Naive thymus-derived CD4-positive, alpha-beta T cell (primary cell): ENCODE results near the gene RASGRF1. TPM values are rescaled to one million over a fixed set of nuclear protein-coding genes. Genes with fewer than 3 reads are reported as not detected.

Experiments used
- ATAC-seq: fragments of 150-1000 bp; cut with Tn5 transposase; 2 replicates; pipeline ENCODE4 v1.10.0; 2021; ENCODE audit warnings: mild to moderate bottlenecking, moderate library complexity
- CTCF ChIA-PET: fragments of 350-600 bp; sonication (Branson Sonifier 250); formaldehyde crosslinking; loops from one replicate; lab custom pipeline; 2021; ENCODE audit warnings: antibody characterized with exemption; lab: Charles Lee
- POLR2A ChIA-PET: fragments of 350-600 bp; sonication (Branson Sonifier 250); formaldehyde crosslinking; loops from one replicate; lab custom pipeline; 2021; ENCODE audit warnings: antibody characterized with exemption, inconsistent platforms; lab: Charles Lee
- DNase-seq, 9 donors: peaks; one replicate each; pipeline versions ENCODE4 v3.0.0 to v3.0.0-alpha.2; 2020 to 2022; ENCODE audit warnings: mixed read lengths in 1 of 9
- H3K27ac ChIP-seq: one replicate; pipeline ENCODE4 v1.7.0; 2013; ENCODE audit warnings: mild to moderate bottlenecking, low read depth, low read length, moderate library complexity
- H3K27me3 ChIP-seq, 2 donors: one replicate each; pipeline ENCODE4 v1.7.0; 2013; ENCODE audit warnings: low read length in 2 of 2, mild to moderate bottlenecking in 2 of 2, moderate library complexity in 2 of 2; ENCODE audit not compliant: control insufficient read depth in 2 of 2, insufficient read depth in 2 of 2
- H3K36me3 ChIP-seq, 3 experiments: 1 replicate in 2 of 3; 2 replicates in 1 of 3; pipeline ENCODE4 v1.7.0; 2013; ENCODE audit warnings: low read length in 3 of 3, mild to moderate bottlenecking in 3 of 3, moderate library complexity in 1 of 3; ENCODE audit not compliant: insufficient read depth in 3 of 3, control insufficient read depth in 2 of 3
- H3K4me1 ChIP-seq, 2 donors: one replicate each; pipeline ENCODE4 v1.7.0; 2013; ENCODE audit warnings: low read length in 2 of 2, mild to moderate bottlenecking in 2 of 2, moderate library complexity in 1 of 2; ENCODE audit not compliant: control insufficient read depth in 2 of 2, insufficient read depth in 2 of 2
- H3K4me3 ChIP-seq: 2 replicates; pipeline ENCODE4 v1.7.0; 2013; ENCODE audit warnings: mild to moderate bottlenecking, low read length
- H3K9me3 ChIP-seq, 3 experiments: 1 replicate in 2 of 3; 2 replicates in 1 of 3; pipeline ENCODE4 v1.7.0; 2013; ENCODE audit warnings: low read length in 3 of 3; ENCODE audit not compliant: control insufficient read depth in 2 of 3
- H3K27ac Mint-ChIP-seq, 9 donors: one replicate each; pipeline ENCODE4 v1.8.0; 2020 to 2022; ENCODE audit warnings: mixed read lengths in 9 of 9, mild to moderate bottlenecking in 8 of 9, moderate library complexity in 5 of 9, inconsistent platforms in 2 of 9
- H3K27me3 Mint-ChIP-seq, 5 donors: one replicate each; pipeline ENCODE4 v1.8.0; 2021 to 2022; ENCODE audit warnings: mixed read lengths in 5 of 5, mild to moderate bottlenecking in 1 of 5
- H3K36me3 Mint-ChIP-seq, 5 donors: one replicate each; pipeline ENCODE4 v1.8.0; 2020 to 2022; ENCODE audit warnings: mixed read lengths in 5 of 5, mild to moderate bottlenecking in 3 of 5, inconsistent platforms in 1 of 5
- H3K4me1 Mint-ChIP-seq, 7 donors: one replicate each; pipeline ENCODE4 v1.8.0; 2020 to 2022; ENCODE audit warnings: mixed read lengths in 7 of 7, mild to moderate bottlenecking in 3 of 7, inconsistent platforms in 1 of 7
- H3K4me3 Mint-ChIP-seq, 10 donors: one replicate each; pipeline ENCODE4 v1.8.0; 2020 to 2022; ENCODE audit warnings: mild to moderate bottlenecking in 10 of 10, mixed read lengths in 10 of 10, moderate library complexity in 6 of 10, inconsistent platforms in 2 of 10
- H3K9me3 Mint-ChIP-seq, 11 donors: one replicate each; pipeline ENCODE4 v1.8.0; 2020 to 2022; ENCODE audit warnings: mixed read lengths in 11 of 11, mild to moderate bottlenecking in 4 of 11, inconsistent platforms in 1 of 11, moderate library complexity in 1 of 11
- intact Hi-C, 2 donors: fragments of 100-400 bp; cut with micrococcal nuclease; formaldehyde crosslinking; loops; one replicate each; pipeline ENCODE4 v1.15.1; 2023
- polyA plus RNA-seq, 2 donors: library from polyadenylated mRNA; unstranded; fragments of 300-500 nt; fragmentation: Illumina TruSeq; gene quantifications; one replicate each; pipeline ENCODE4 v1.2.3, GENCODE V29; 2021
- total RNA-seq, 6 experiments: library from RNA in 5 of 6; stranded (reverse) in 5 of 6; gene quantifications; 1 replicate in 5 of 6; 2 replicates in 1 of 6; pipeline ENCODE4 v1.2.3 and lab custom pipeline; 2021 to 2026

Gene RASGRF1
- total and polyA plus RNA-seq, 7 experiments from 2014 or later = 0.07 to 0.10 TPM; not detected in 5

DNA sequence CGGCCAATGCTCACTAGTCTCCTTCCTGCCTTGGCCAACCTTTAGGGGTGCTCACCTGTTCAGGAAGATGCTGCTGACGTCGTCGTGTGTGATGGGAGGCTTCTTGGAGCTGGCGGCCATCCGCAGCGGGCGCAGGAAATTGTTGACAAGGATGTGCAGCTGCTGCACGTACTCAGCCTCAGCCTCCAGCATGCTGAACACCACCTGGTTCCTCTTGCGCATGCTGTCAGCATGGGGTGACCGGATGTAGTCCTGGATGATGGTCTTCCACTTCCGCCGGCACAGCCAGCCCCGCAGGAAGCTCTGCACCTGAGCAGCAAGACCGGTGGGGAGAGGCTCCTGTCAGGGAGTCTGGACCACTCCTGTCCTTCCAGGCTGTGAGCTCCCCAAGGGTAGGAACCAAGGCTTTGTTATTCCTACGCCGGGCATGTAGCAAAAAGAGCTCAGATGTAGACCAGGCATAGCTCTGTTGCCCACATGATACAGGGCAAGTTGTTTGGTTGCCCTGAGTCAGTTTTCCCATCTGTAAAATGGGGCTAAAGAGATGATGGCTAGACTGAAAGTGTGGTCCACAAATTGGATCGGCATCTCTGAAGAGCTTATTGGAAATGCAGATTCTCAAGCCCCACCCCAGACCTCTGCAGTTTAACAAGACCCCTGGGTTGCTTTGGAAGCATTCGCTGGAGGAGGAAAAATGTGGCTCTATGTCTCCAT lies 43.7 kb downstream of the RASGRF1 start:
- ATAC-seq = no peak
- no peaks in the 10 kb centered on the region for H3K27me3 ChIP-seq
- H3K4me3 ChIP-seq = no peak overlapping the region
- intact Hi-C loops = no loop called here
- no peaks in the 10 kb centered on the region for H3K36me3 ChIP-seq
- ChIA-PET CTCF (no interaction called here), POLR2A (no interaction called here)
- no peak overlapping the region for H3K4me3 Mint-ChIP-seq
- H3K27ac ChIP-seq = no peak overlapping the region
- peaks cover 11 to 29% (median 17%) of the 10 kb centered on the region in 5 donors for H3K27me3 Mint-ChIP-seq
- no peaks in the 10 kb centered on the region for H3K4me1 ChIP-seq
- no peaks in the 10 kb centered on the region for H3K4me1 Mint-ChIP-seq
- H3K9me3 Mint-ChIP-seq = peaks cover 0 to 28% (median 14%) of the 10 kb centered on the region in 11 donors
- peaks cover 0 to 11% (median 6%) of the 10 kb centered on the region in 3 experiments for H3K9me3 ChIP-seq
- no peak for DNase-seq
- no peak overlapping the region for H3K27ac Mint-ChIP-seq
- H3K36me3 Mint-ChIP-seq = peaks cover 0 to 13% (median 0%) of the 10 kb centered on the region in 5 donors

DNA sequence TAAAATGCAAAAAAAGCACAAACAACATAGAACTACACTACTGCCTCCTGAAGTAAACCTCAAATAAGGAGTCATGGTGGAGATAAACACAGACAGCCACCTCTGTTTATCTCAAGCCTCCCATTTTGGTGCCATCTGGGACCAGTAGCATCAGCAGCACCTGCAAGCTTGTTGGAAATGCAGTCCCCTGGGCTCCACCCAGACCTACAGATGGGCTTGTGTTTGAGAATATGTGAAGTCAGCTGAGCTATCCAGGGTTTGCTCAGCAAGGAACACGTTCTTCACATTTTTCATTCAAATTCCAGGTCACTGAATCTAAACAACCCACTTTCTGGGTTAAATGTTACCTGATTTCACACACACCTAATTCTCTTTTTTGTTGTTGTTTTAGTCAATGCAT lies 45.5 kb downstream of the RASGRF1 start:
- H3K27ac Mint-ChIP-seq = no peak overlapping the region
- H3K27me3 ChIP-seq = no peaks in the 10 kb centered on the region
- no peak overlapping the region for H3K4me3 Mint-ChIP-seq
- no peak for ATAC-seq
- no peaks in the 10 kb centered on the region for H3K4me1 ChIP-seq
- CTCF ChIA-PET = no interaction called here
- intact Hi-C loops = no loop called here
- H3K36me3 Mint-ChIP-seq = peaks cover 0 to 13% (median 0%) of the 10 kb centered on the region in 5 donors
- no peak overlapping the region for H3K27ac ChIP-seq
- POLR2A ChIA-PET = no interaction called here
- H3K4me3 ChIP-seq = no peak overlapping the region
- H3K9me3 Mint-ChIP-seq = peaks cover 0 to 28% (median 14%) of the 10 kb centered on the region in 11 donors
- peaks cover 0 to 11% (median 6%) of the 10 kb centered on the region in 3 experiments for H3K9me3 ChIP-seq
- H3K27me3 Mint-ChIP-seq = peaks cover 18 to 44% (median 22%) of the 10 kb centered on the region in 5 donors
- no peak for DNase-seq
- H3K4me1 Mint-ChIP-seq = no peaks in the 10 kb centered on the region
- H3K36me3 ChIP-seq = no peaks in the 10 kb centered on the region

DNA sequence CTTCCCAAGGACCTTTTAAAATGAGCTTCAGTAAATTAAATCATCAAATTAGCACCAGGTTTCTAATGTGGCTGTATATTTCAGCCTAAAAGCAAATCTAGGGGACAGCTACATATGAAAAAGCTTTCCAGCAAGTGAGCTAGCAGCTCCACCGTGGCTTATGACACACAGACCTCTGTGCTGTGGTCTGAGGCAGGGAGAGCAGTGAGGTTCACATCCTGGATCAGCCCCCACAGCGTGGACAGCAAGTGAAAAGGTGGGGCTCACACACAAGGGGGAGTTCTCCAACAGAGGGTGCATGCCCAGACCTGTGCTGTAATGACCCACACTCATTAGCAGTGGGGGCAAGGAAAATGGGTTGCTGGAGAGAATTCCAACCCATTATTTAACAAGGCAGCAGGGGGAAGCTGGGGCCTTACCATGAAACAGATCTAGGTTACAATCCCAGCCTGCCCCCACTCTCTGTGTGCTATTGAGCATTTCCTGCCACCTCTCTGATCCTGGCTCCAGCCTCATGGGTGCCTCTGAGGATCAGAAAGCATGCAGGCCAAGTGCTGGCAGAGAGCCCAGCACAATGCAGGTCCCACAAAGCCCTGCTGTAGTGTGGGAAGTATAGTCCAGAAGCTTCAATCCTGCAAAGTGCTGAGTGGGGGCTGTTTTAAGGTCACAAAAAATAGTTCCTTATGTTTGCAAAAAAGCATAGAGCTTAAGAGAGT lies 48.2 kb downstream of the RASGRF1 start:
- Histone ChIP-seq H3K36me3 (no peaks in the 10 kb centered on the region), H3K4me1 (no peaks in the 10 kb centered on the region), H3K27ac (no peak overlapping the region), H3K9me3 (peaks cover 0 to 11% (median 6%) of the 10 kb centered on the region in 3 experiments), H3K4me3 (no peak overlapping the region), H3K27me3 (no peaks in the 10 kb centered on the region)
- DNase-seq (no peak), ATAC-seq (no peak)
- Mint-ChIP-seq H3K36me3 (peaks cover 0 to 13% (median 0%) of the 10 kb centered on the region in 5 donors), H3K27ac (no peak overlapping the region), H3K4me1 (no peaks in the 10 kb centered on the region), H3K9me3 (peaks cover 0 to 28% (median 14%) of the 10 kb centered on the region in 11 donors), H3K27me3 (peaks cover 20 to 42% (median 24%) of the 10 kb centered on the region in 5 donors), H3K4me3 (no peak overlapping the region)
- POLR2A ChIA-PET = no interaction called here
- CTCF ChIA-PET = no interaction called here
- intact Hi-C loops = no loop called here

DNA sequence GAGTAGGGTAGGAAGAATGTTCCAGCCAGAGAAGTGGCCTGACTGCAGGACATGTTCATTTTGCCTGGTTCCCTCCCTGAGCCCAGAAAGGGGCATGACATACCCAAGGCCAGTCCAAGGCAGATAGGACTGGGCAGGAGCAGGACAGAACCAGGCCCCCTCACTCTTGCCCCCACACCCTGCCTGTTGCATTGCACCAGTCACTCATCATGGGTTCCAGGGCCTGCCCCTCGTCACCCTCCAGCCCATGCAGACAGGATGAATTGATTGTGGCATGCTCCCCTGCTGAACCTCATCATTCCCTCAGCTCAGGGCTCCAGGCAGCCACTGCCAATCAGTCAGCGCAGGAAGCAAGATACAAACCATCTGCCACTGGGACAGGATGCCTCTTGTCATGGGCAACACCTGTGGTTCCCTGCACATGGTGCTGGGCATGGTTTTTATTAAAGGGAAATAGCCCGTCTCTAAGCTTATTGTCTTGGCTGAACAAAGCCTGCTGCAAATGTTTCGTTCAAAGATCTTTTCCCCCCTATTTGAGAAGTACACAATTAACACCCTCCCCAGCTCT lies 48.9 kb downstream of the RASGRF1 start:
- intact Hi-C loops = no loop called here
- ChIA-PET CTCF (no interaction called here), POLR2A (no interaction called here)
- no peaks in the 10 kb centered on the region for H3K4me1 ChIP-seq
- H3K9me3 ChIP-seq = peaks cover 0 to 11% (median 6%) of the 10 kb centered on the region in 3 experiments
- ATAC-seq (no peak), DNase-seq (no peak)
- Mint-ChIP-seq H3K9me3 (peaks cover 0 to 28% (median 14%) of the 10 kb centered on the region in 11 donors), H3K4me3 (no peak overlapping the region), H3K4me1 (no peaks in the 10 kb centered on the region), H3K27me3 (peaks cover 24 to 42% (median 26%) of the 10 kb centered on the region in 5 donors), H3K27ac (no peak overlapping the region), H3K36me3 (peaks cover 0 to 13% (median 0%) of the 10 kb centered on the region in 5 donors)
- H3K36me3 ChIP-seq = no peaks in the 10 kb centered on the region
- no peak overlapping the region for H3K4me3 ChIP-seq
- no peak overlapping the region for H3K27ac ChIP-seq
- H3K27me3 ChIP-seq = no peaks in the 10 kb centered on the region

DNA sequence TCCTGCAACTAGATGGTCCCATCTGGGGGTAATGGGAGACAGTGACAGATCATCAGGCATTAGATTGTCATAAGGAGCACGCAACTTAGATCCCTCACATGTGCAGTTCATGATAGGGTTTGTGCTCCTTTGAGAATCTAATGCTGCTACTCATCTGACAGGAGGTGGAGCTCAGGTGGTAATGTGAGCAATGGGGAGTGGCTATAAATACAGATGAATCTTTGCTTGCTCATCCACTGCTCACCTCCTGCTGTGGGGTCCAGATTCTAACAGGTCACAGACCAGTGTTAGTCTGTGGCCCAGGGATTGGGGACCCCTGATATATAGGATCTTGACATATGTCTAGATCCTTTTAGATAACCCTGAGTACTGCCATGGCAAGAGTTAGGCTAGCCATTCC lies 52.7 kb downstream of the RASGRF1 start:
- H3K27me3 Mint-ChIP-seq = peaks cover 12 to 43% (median 30%) of the 10 kb centered on the region in 5 donors
- H3K27ac ChIP-seq = no peak overlapping the region
- CTCF ChIA-PET = no interaction called here
- H3K4me1 Mint-ChIP-seq = peaks cover 0 to 1% (median 0%) of the 10 kb centered on the region in 7 donors
- H3K27ac Mint-ChIP-seq = no peak overlapping the region
- H3K36me3 Mint-ChIP-seq = peaks cover 0 to 5% (median 0%) of the 10 kb centered on the region in 5 donors
- DNase-seq = no peak
- H3K36me3 ChIP-seq = no peaks in the 10 kb centered on the region
- no peak overlapping the region for H3K4me3 ChIP-seq
- no peaks in the 10 kb centered on the region for H3K4me1 ChIP-seq
- intact Hi-C loops = no loop called here
- H3K27me3 ChIP-seq = no peaks in the 10 kb centered on the region
- POLR2A ChIA-PET = no interaction called here
- H3K9me3 ChIP-seq = peaks cover 0 to 2% (median 0%) of the 10 kb centered on the region in 3 experiments
- no peak for ATAC-seq
- peaks cover 0 to 8% (median under 1%) of the 10 kb centered on the region in 11 donors for H3K9me3 Mint-ChIP-seq
- no peak overlapping the region for H3K4me3 Mint-ChIP-seq

DNA sequence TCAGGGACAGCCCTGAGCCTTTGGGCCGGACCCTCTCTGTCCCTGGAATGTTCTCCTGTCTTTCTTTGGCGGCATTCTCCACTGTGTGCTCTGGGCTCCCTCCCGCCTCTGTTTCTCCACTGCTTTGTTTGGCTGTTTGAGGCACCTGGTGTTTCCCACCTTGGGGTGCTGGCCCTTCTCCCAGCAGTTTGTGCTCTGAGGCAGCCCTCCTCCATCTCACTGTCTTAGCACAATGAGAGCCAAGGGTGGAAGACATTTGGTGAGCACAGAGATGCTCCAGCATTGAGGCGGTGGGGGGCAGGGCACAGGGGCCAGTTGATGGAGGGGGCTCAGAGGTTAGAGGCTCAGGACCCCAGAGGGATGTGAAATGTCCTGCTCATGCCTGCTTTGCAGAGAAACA lies 54.3 kb downstream of the RASGRF1 start:
- H3K9me3 Mint-ChIP-seq = peaks cover 0 to 3% (median 0%) of the 10 kb centered on the region in 11 donors
- no peak for ATAC-seq
- intact Hi-C loops = no loop called here

More for the DNA sequence above, 54.3 kb downstream of the RASGRF1 start:
- CTCF ChIA-PET = no interaction called here
- Histone ChIP-seq H3K9me3 (no peaks in the 10 kb centered on the region), H3K4me1 (no peaks in the 10 kb centered on the region), H3K27me3 (no peaks in the 10 kb centered on the region), H3K36me3 (no peaks in the 10 kb centered on the region), H3K27ac (no peak overlapping the region), H3K4me3 (no peak overlapping the region)
- Mint-ChIP-seq H3K4me3 (no peak overlapping the region), H3K27me3 (peaks cover 10 to 32% (median 27%) of the 10 kb centered on the region in 5 donors), H3K36me3 (no peaks in the 10 kb centered on the region), H3K27ac (no peak overlapping the region), H3K4me1 (peaks cover 0 to 1% (median 0%) of the 10 kb centered on the region in 7 donors)
- no peak for DNase-seq
- POLR2A ChIA-PET = no interaction called here
